Endothelial cell of umbilical vein (primary cell): ENCODE data around the gene INPP4B. TPM values are rescaled to one million over a fixed set of nuclear protein-coding genes. Genes with fewer than 3 reads are reported as not detected.

Experiments used
- BruUV-seq: library from RNA; stranded (reverse); fragments of 400-500 nt; replicated peaks from 2 replicates; lab custom pipeline; 2021; lab: Mats Ljungman, UMichigan
- CTCF ChIA-PET: fragments of 300-600, 350-600 bp; sonication (Branson Sonifier 250); formaldehyde crosslinking; loops from one replicate; lab custom pipeline; 2021; ENCODE audit warnings: antibody characterized with exemption, inconsistent platforms; lab: Charles Lee
- POLR2A ChIA-PET: fragments of 300-600, 350-600 bp; sonication (Branson Sonifier 250); formaldehyde crosslinking; loops from one replicate; lab custom pipeline; 2021; ENCODE audit warnings: antibody characterized with exemption, inconsistent platforms; lab: Charles Lee
- DNase-seq: peaks from one replicate; pipeline ENCODE4 v3.0.0-alpha.2; 2011; ENCODE audit warnings: low read depth, low spot score
- FAIRE-seq: peaks from 2 replicates; lab custom pipeline; 2011; peaks lifted over from hg19 to GRCh38; lab: Jason Lieb, UNC
- H2AFZ ChIP-seq: 2 replicates; pipeline ENCODE4 v1.6.0; 2012; ENCODE audit warnings: low read depth, low read length, control low read depth, inconsistent platforms
- H3K27ac ChIP-seq: 2 replicates; pipeline ENCODE4 v1.5.1; 2011; ENCODE audit warnings: low read depth, mild to moderate bottlenecking, control low read depth, low read length, moderate library complexity; ENCODE audit not compliant: insufficient read depth
- H3K27me3 ChIP-seq, 2 experiments: 2 replicates each; pipeline versions ENCODE4 v1.6.0 to v1.6.1; 2011; ENCODE audit warnings: low read length in 2 of 2, mixed read lengths in 1 of 2; ENCODE audit not compliant: control insufficient read depth in 2 of 2, insufficient read depth in 2 of 2
- H3K36me3 ChIP-seq, 2 experiments: 2 replicates in 1 of 2; 3 replicates in 1 of 2; pipeline ENCODE4 v1.5.1; 2011; ENCODE audit warnings: low read length in 2 of 2, mild to moderate bottlenecking in 1 of 2, moderate library complexity in 1 of 2; ENCODE audit not compliant: control insufficient read depth in 2 of 2, insufficient read depth in 2 of 2; ENCODE audit errors: extremely low read depth in 1 of 2
- H3K4me1 ChIP-seq: 3 replicates; pipeline ENCODE4 v1.5.1; 2011; ENCODE audit warnings: mild to moderate bottlenecking, low read length; ENCODE audit not compliant: control insufficient read depth, insufficient read depth; ENCODE audit errors: extremely low read depth
- H3K4me2 ChIP-seq: 2 replicates; pipeline ENCODE4 v1.6.1; 2011; ENCODE audit warnings: low read length, control low read depth, mixed read lengths; ENCODE audit not compliant: insufficient read depth
- H3K4me3 ChIP-seq, 3 experiments: fragments of 200-600 bp in 1 of 3; sonication (generic), shearing (Covaris generic) in 1 of 3; replicated peaks in 1 of 3; 2 replicates each; pipeline ENCODE4 v1.5.1; 2011 to 2016; ENCODE audit warnings: control low read depth in 3 of 3, low read length in 3 of 3, mild to moderate bottlenecking in 2 of 3, inconsistent platforms in 1 of 3, low read depth in 1 of 3, moderate library complexity in 1 of 3; ENCODE audit not compliant: insufficient read depth in 1 of 3
- H3K79me2 ChIP-seq: 2 replicates; pipeline ENCODE4 v1.6.0; 2012; ENCODE audit warnings: low read length, inconsistent platforms; ENCODE audit not compliant: control insufficient read depth, insufficient read depth
- H3K9ac ChIP-seq: replicated peaks from 2 replicates; pipeline ENCODE3; 2011; ENCODE audit warnings: low read length, control low read depth; ENCODE audit not compliant: insufficient read depth; ENCODE audit errors: extremely low read depth
- H3K9me1 ChIP-seq: replicated peaks from 3 replicates; pipeline ENCODE4 v1.6.0; 2011; ENCODE audit warnings: mild to moderate bottlenecking, low read length; ENCODE audit not compliant: control insufficient read depth, insufficient read depth; ENCODE audit errors: extremely low read depth
- H3K9me3 ChIP-seq: replicated peaks from 2 replicates; pipeline ENCODE4 v1.5.1; 2012; ENCODE audit warnings: low read length, inconsistent platforms; ENCODE audit not compliant: control insufficient read depth, insufficient read depth
- H4K20me1 ChIP-seq: replicated peaks from 2 replicates; pipeline ENCODE3; 2011; ENCODE audit warnings: mild to moderate bottlenecking, low read length; ENCODE audit not compliant: control insufficient read depth, insufficient read depth; ENCODE audit errors: extremely low read depth
- CTCF ChIP-seq, 2 donors: IDR thresholded peaks; 1 replicate in 1 of 2; 2 replicates in 1 of 2; pipeline ENCODE4 v1.5.1; 2011; ENCODE audit warnings: low read length in 2 of 2, mild to moderate bottlenecking in 2 of 2, moderate library complexity in 2 of 2, control low read depth in 1 of 2, inconsistent platforms in 1 of 2, low read depth in 1 of 2; ENCODE audit not compliant: insufficient read depth in 1 of 2; ENCODE audit errors: extremely low read depth in 1 of 2
- EZH2 ChIP-seq: IDR thresholded peaks from 2 replicates; pipeline ENCODE4 v1.6.1; 2012; ENCODE audit warnings: borderline replicate concordance, low read depth, mild to moderate bottlenecking, moderate library complexity, low read length, inconsistent platforms; ENCODE audit not compliant: severe bottlenecking
- FOS ChIP-seq: IDR thresholded peaks from 2 replicates; pipeline ENCODE4 v1.6.1; 2011; ENCODE audit warnings: mild to moderate bottlenecking, low read length, moderate library complexity, borderline replicate concordance; ENCODE audit not compliant: insufficient read depth
- GATA2 ChIP-seq: IDR thresholded peaks from 2 replicates; pipeline ENCODE4 v1.7.0; 2011; ENCODE audit warnings: low read depth, mild to moderate bottlenecking, moderate library complexity, mixed read lengths, low read length; ENCODE audit not compliant: insufficient read length, insufficient read depth
- JUN ChIP-seq: IDR thresholded peaks from 2 replicates; pipeline ENCODE4 v1.6.1; 2011; ENCODE audit warnings: borderline replicate concordance, low read depth; ENCODE audit not compliant: insufficient read length, insufficient read depth
- MAX ChIP-seq: IDR thresholded peaks from 2 replicates; pipeline ENCODE4 v1.6.1; 2011; ENCODE audit not compliant: insufficient read depth, insufficient read length
- MYC ChIP-seq: IDR thresholded peaks from one replicate; pipeline ENCODE4 v1.6.1; 2011; ENCODE audit warnings: mild to moderate bottlenecking, low read depth, low read length
- POLR2A ChIP-seq: IDR thresholded peaks from 2 replicates; pipeline ENCODE4 v1.6.1; 2012; ENCODE audit warnings: low read depth, mild to moderate bottlenecking, control low read depth, low read length
- POLR2AphosphoS5 ChIP-seq: IDR thresholded peaks from 2 replicates; pipeline ENCODE4 v1.6.1; 2012; ENCODE audit warnings: low read depth, mild to moderate bottlenecking, control low read depth, low read length, moderate library complexity; ENCODE audit not compliant: insufficient read depth
- dilution Hi-C: fragments of 300-500 bp; cut with MboI; formaldehyde crosslinking; loops from one replicate; pipeline ENCODE4 v1.15.0; 2019; ENCODE audit warnings: low sequenced_read_pairs; ENCODE audit not compliant: extremely low pct_ligation_motif_present
- intact Hi-C: fragments of 100-400 bp; cut with micrococcal nuclease; formaldehyde crosslinking; loops from one replicate; pipeline ENCODE4 v1.10.0; 2022
- polyA plus RNA-seq, 4 experiments: library from polyadenylated mRNA; depleted of rRNA in 3 of 4; stranded (reverse) in 3 of 4; unstranded in 1 of 4; fragments of >200 nt; gene quantifications; 2 replicates each; pipeline versions ENCODE4 v1.2.1 to v1.2.3, GENCODE V29; 2011 to 2012; ENCODE audit warnings: missing spikeins in 1 of 4
- total RNA-seq: library from RNA; stranded (reverse); gene quantifications from 2 replicates; pipeline ENCODE4 v1.2.3, GENCODE V29; 2021

The INPP4B gene
- total and polyA plus RNA-seq, 2 donors (not counting 3 experiments of a cell fraction or from before 2014, with no cell fraction given), result 0.41 to 3.1 TPM

GRCh38 chr4:142406499-142406835, 439.6 kb downstream of the INPP4B start:
- ChIA-PET POLR2A (no interaction called here), CTCF (interaction anchor here (1.0 to 2.4 kb wide), 2 partner anchors 10 to 112 kb away, joined by 3 to 6 read pairs; no protein-coding TSS in a partner anchor)
- H3K9ac ChIP-seq, result no peak overlapping the region
- intact Hi-C loops, result no loop called here
- no peak overlapping the region for H3K4me3 ChIP-seq
- DNase-seq (no peak), FAIRE-seq (no peak)
- no peak overlapping the region for H2AFZ ChIP-seq
- H3K36me3 ChIP-seq, result no peaks in the 10 kb centered on the region
- no peaks in the 10 kb centered on the region for H3K9me1 ChIP-seq
- BruUV-seq, result no TSS peak
- dilution Hi-C loops, result no loop called here
- peaks cover 44% of the 10 kb centered on the region for H3K4me1 ChIP-seq
- H3K27me3 ChIP-seq, result no peaks in the 10 kb centered on the region
- no peak overlapping the region for H3K4me2 ChIP-seq
- TF ChIP-seq MAX (no peak), GATA2 (no peak)
- no peak overlapping the region for H3K27ac ChIP-seq
- no peaks in the 10 kb centered on the region for H4K20me1 ChIP-seq
- H3K79me2 ChIP-seq, result no peaks in the 10 kb centered on the region
- H3K9me3 ChIP-seq, result no peaks in the 10 kb centered on the region

- CTCF ChIA-PET, result interaction anchor here (0.7 to 0.9 kb wide), 2 partner anchors 13 to 54 kb away, joined by 3 read pairs; no protein-coding TSS in a partner anchor
- H3K27me3 ChIP-seq, result no peaks in the 10 kb centered on the region
- no TSS peak for BruUV-seq
These were observed 440.2 kb downstream of the INPP4B start for GRCh38 chr4:142405695-142406498.

More at GRCh38 chr4:142405695-142406498, 440.2 kb downstream of the INPP4B start:
- intact Hi-C loops, result loop anchor here (1.0 to 2.0 kb wide), 3 partner anchors 15 to 315 kb away; no protein-coding TSS in a partner anchor
- POLR2A ChIA-PET, result no interaction called here
- Histone ChIP-seq H4K20me1 (no peaks in the 10 kb centered on the region), H3K9me3 (no peaks in the 10 kb centered on the region), H2AFZ (peak overlapping the region; percentile 98), H3K79me2 (no peaks in the 10 kb centered on the region), H3K36me3 (no peaks in the 10 kb centered on the region), H3K27ac (peak overlapping the region; percentile 34), H3K4me3 (peak overlapping the region in 1 of 3 experiments; percentile 83), H3K4me1 (peaks cover 44% of the 10 kb centered on the region), H3K9me1 (no peaks in the 10 kb centered on the region), H3K4me2 (peak overlapping the region; percentile 97), H3K9ac (peak overlapping the region; percentile 71)
- FAIRE-seq (no peak), DNase-seq (no peak)
- TF ChIP-seq POLR2AphosphoS5 (no peak), POLR2A (no peak), FOS (no peak), CTCF (IDR thresholded peaks at IDR 0.05; ENCODE audit: extremely low read depth in 1 of 2, insufficient read depth in 1 of 2, low read depth in 1 of 2, low read length in 2 of 2) (no peak), MYC (no peak), MAX (no peak), JUN (no peak), EZH2 (no peak), GATA2 (no peak)
- dilution Hi-C loops, result no loop called here
